ENCODE measurements around the gene UGT3A2.

The UGT3A2 gene, protein sequence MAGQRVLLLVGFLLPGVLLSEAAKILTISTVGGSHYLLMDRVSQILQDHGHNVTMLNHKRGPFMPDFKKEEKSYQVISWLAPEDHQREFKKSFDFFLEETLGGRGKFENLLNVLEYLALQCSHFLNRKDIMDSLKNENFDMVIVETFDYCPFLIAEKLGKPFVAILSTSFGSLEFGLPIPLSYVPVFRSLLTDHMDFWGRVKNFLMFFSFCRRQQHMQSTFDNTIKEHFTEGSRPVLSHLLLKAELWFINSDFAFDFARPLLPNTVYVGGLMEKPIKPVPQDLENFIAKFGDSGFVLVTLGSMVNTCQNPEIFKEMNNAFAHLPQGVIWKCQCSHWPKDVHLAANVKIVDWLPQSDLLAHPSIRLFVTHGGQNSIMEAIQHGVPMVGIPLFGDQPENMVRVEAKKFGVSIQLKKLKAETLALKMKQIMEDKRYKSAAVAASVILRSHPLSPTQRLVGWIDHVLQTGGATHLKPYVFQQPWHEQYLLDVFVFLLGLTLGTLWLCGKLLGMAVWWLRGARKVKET

DNA sequence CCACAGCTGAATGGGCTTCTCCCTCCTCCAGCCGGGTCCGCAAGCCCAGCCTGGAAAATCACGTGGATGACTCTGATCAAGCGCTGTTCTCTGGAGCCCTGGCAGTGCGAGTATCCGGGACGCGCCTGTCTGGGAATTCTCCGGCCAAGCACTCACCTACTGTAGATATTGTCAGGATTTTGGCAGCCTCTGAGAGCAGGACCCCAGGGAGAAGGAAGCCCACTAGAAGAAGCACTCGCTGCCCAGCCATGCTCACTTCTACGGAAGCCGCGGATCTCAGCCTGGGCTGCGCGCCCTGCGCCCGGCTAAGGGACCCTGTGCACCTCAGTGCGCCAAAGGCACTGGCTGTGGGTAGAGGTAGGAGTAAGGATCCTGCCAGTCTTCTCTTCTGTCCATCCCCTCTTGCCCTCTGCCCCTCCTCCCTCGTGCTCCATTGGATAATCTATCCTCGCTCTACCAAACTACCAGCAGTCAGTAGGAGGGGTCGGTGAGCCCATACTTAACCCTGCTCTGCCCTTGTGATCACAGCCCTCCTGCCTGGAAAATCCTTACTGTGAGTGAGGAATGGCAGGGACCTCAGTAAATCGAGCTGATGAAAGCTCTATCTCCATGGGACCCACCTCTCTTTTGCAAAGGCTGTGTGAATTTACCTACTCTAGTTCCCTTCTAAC, at the start of gene UGT3A2:
Gene UGT3A2, minus strand, starts transcription at position 343 of the 671 bp plus-strand sequence. Its CDS starts 93 bp downstream, at position 250.
- no peak for DNase-seq (ENCODE audit: low read depth in 2 of 2)

DNA sequence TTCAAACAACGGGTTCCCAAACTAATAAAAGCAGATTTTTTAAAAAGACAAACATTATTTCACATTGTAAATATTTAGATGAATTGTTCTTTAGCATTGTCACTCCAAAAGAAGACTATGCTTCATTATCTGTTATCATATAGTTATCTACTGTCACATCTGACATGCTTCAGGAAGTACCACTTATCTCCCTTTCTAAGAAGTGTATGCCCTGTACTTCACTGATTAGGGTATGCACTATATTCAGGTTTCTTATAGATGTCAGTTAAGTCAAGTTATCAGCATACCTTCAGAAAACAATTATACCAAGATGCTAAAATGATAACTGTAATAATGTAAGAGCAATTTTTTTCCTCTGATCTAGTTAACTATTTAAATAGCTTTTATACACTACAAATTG, 44.6 kb upstream of the UGT3A2 start:
- no peak for DNase-seq (ENCODE audit: low read depth in 2 of 2)

DNA sequence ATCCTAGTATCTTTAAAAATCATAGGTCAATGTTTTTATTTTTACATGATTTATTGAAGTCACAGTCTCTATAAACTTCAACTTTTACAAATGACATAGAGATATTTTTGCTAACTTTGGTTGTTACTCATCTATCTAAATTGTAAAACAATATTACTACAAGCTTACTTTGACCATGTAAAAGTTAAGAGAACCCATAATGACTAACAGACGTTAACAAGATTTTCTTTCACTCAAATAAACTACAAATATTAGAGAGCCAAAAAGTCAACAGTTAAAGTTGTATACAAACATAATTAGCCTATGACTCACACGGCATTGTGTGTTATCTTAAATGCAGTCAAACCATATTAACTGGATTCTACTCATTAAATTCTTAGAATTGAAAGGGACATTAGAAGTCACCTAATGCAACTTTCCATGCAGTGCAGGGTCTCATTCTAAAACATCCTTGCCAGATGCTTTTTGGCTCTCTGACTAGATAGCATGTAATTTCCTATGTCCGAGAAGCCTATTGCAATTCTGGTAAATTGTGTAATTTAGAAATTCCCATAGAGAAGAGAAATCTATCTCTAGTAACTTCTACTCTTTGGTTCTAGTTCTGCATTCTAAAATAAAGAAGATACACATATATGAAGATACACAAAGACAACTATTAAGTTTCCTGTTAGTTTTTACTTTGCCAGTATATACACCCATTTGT, 42.2 kb upstream of the UGT3A2 start:
- no peak for DNase-seq (ENCODE audit: low read depth in 2 of 2)

DNA sequence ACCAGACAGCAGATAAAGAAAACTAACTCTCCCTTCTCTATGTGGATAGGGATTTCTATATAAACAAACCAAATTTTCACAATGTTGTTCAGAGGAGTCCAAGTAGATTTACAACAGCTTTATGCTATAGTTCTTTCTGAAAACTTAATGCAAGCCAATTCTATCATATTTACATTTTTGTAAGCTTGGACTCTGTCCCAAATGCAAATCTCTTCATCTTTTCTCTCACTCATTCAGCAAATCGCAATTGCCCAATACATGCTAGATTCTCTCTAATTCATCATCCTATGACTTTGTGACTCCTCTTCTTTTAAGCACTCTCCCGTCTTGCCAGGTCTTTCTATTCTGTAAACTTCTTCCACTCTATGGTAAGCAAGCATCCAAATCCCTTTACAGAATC, 39.1 kb upstream of the UGT3A2 start:
- DNase-seq (ENCODE audit: low read depth in 2 of 2) = no peak

DNA sequence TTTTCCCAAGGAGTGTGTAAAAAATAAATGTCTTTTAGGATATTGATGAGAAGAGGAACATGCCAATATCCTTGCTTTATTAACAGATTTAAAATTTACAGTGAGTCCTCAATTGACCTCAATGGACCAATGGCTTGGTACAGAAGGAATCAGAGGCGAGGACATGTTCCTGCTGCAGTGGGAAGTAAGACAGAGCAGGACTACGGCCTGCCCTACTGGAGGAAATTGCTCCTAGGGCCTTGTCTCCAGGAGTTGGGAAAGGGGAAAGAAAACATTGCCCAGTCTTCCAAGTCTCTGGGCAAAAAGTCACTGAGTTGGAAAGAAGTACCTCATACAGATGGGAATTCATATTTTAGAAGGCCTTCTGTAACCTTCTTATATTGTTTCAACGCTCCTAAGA, 33.1 kb upstream of the UGT3A2 start:
- DNase-seq (ENCODE audit: low read depth in 2 of 2) = no peak

DNA sequence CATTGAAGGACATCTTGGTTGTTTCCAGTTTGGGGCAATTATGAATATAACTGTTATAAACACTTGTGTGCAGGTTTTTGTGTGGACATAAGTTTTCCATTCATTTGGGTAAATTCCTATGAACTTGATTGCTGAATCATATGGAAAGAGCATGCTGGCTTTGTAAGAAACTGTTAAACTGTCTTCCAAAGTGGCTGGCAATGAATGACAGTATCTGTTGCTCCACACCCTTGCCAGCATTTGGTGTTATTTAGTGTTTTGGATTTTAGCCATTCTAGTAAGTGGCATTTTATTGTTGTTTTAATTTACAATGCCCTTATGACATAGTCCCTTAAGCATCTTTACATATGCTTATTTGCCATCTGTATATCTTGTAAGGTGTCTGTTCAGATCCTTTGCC, 29.8 kb upstream of the UGT3A2 start:
- DNase-seq (ENCODE audit: low read depth in 2 of 2) = no peak

DNA sequence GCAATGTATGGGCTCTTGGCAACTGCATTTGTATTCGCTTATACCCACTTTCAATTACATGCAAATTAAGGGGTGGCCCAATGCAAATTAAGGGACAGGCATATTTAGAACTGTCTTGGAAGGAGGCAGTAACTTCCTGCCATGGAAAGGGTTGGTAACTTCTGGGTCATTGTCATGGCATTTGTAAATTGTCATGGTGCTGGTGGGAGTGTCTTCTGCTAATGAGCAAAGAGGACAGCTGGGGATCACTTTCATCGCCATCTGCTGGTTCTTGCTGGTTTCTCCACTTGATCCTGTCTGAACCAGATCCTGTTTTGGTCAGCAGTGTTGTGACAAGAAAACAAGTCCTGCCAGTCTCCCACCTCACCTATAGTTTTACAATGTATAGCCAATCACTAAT, 23.3 kb upstream of the UGT3A2 start:
- DNase-seq (ENCODE audit: low read depth in 2 of 2) = no peak

DNA sequence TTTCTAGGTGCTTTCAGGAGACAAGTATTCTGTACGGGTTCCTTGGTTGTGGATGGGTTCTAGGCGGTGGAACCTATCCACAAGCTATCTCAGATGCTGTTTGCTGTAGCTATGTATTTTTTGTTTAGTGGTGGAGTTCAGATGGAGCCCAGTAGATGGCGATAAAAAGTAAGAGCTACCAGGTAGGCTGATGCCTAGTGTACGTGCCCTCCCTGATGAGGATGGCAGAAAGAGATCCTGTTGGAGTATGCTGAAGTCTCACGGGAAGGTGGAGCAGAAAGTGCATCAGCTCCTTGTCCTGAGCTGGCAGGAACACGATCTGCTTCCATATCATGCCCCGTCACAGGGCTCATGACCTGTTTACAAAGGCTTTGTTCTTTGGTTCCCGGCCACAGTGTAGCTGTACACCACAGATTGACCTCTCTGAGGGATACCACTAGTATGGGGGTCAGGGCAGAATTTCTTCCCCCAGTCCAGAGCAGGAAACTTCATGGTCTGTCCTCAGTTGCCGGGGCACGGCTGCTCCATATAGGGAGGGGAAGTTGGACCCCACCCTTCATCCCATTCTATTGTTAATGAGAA, 12.6 kb upstream of the UGT3A2 start:
- no peak for DNase-seq (ENCODE audit: low read depth in 2 of 2)

DNA sequence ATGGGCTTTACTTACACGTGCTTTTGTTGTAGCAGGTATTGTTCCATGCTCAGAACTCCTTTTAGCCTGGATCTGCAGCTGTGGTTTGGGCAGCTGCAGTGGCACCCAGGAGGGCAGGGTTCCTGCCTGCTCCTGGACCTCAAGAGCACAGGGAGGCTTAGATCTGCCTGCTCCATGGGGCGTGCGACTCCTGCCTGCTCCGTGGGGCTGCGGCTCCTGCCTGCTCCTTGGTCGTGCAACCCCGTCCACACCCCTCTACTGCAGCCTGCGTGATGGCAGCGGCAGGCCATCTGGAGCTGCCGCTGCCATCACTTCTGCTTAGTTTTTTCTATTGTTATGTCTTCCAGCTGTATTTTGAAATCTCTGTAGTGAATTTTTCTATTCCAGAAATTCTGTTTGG, 11.7 kb upstream of the UGT3A2 start:
- DNase-seq (ENCODE audit: low read depth in 2 of 2) = no peak

DNA sequence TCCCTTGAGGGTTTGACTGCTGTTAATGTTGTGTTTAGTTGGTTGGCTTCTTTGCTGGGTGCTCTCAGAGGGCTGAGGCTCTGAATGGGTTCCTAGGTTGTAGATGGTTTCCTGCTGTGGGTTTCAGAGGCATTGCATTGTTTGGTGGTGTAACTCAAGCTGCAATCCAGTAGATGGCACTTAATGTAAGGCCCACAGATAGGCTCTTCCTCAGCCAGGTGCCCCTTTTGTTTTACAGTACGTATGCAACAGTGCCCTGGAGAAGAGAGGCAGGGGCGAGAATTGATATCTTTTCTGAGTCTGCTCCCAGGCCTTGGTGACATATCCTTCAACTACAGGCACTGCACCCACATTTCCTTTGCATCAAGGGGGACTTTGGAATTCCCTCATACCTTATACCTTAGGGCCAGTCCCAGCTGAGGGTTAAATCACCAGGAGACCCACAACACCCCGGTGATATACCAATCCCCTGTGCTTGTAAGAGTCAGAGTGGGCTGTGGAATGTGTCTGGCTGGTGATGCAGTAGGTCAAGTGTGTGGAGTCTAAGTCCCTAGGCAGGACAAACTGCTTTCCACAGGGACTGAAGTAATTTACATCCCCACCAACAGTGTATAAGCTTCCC, 7.0 kb upstream of the UGT3A2 start:
- no peak for DNase-seq (ENCODE audit: low read depth in 2 of 2)

DNA sequence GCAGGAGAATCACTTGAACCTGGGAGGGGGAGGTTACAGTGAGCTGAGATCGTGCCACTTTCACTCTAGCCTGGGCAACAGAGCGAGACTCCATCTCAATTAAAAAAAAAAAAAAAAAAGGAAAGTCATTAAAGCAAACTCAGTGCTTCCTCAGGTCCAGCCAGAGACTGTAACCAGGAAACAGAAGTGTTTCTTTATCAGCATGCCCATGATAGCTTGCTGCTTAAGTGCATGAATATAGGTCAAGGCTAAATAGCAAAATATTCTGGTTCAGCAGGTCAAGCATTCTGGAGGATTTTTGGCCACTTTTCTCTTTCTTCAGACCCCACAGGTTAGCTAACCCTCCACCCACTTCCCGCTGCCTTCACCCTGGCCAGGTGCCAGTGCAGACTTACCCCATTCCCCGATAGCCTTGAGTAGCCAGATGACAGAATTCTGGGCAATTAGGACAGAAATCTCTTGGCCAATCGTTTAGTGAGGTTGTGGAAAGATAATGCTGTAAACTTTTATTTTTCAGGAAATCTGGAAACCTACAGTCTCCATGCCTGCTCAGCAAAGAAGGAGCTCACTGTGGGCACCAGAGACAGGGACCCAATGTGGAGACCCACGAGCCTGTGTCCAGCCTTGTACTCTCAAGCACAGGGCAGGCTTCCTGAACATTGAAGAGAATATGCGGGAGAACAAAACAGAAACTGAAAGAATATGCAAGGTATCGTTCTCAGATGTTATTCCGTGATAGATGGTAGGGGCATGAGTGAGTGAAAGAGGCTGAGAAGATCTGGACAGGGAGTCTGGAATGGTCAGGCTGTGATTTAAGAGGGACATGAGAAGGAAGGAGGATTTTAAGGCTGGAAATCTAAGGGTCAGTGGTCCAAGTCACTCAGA, 4.2 kb upstream of the UGT3A2 start:
- no peak for DNase-seq (ENCODE audit: low read depth in 2 of 2)

DNA sequence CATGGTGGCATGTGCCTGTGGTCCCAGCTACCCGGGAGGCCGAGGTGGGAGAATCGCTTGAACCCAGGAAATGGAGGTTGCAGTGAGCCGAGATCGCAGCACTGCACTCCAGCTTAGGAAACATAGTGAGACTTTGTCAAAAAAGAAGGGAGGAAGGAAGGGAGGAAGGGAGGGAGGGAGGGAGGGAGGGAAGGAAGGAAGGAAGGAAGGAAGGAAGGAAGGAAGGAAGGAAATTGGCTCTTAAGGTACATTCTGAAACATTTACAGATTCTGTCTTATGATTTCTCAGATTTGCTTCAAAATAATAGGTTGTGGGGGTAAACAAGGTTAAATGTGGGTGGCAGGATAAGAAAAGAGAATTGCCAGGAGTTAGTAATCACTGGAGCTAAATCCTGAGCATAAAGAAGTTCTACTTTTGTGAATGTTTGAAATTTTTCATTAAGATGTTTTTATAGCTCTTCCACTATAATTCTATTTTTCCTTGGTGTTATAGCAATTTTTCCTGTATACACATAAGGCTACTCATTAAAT, 2.1 kb upstream of the UGT3A2 start:
- DNase-seq (ENCODE audit: low read depth in 2 of 2) = no peak

DNA sequence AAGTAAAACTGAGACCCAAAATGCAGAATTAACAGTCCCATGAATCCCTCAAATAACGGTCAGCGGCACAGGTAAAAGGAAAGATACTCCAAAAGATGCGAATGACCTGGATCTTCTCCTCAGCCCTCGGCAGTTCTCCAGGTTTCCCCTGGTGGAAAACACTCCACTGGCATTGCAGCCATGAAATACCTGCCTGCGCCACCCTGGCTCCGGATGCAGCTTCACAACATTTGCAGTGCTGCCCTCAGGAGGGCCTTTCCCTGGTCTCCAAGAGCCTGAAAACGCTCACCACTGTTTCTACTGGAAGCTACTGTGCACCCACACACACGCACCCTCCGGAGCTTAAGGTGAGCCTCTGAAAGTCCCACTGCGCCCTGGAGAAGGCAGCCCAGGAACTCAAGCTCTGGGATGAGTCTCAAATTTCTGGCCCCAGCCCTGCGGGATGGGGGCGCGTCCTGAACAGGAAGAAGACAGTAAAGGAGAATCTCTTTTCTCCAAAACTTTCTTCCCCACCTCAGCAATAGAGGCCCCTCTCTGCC, 612 bp downstream of the UGT3A2 start:
- DNase-seq (ENCODE audit: low read depth in 2 of 2) = no peak

DNA sequence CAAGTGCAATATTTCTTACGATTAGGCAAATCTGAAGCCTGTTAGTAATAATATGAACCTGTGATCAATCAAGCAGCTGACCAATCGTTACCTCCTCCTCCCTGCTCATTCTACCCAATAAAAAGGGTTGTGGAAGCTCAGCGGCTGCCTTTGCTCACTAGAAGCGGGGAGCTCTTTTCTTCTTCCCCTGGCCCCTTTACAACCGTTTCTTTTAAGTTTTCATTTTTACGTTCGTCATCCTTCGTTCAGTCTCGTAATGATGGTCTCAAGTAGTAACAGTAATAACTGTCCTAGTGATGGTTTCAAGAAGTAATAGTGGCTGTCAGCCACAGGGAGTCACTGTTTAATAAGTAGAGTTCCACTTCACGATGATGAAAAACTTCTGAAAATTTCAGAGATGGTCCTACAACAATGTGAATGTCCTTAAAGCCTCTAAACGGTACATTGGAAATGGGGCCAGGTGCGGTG, 6.2 kb downstream of the UGT3A2 start:
- no peak for DNase-seq (ENCODE audit: low read depth in 2 of 2)

DNA sequence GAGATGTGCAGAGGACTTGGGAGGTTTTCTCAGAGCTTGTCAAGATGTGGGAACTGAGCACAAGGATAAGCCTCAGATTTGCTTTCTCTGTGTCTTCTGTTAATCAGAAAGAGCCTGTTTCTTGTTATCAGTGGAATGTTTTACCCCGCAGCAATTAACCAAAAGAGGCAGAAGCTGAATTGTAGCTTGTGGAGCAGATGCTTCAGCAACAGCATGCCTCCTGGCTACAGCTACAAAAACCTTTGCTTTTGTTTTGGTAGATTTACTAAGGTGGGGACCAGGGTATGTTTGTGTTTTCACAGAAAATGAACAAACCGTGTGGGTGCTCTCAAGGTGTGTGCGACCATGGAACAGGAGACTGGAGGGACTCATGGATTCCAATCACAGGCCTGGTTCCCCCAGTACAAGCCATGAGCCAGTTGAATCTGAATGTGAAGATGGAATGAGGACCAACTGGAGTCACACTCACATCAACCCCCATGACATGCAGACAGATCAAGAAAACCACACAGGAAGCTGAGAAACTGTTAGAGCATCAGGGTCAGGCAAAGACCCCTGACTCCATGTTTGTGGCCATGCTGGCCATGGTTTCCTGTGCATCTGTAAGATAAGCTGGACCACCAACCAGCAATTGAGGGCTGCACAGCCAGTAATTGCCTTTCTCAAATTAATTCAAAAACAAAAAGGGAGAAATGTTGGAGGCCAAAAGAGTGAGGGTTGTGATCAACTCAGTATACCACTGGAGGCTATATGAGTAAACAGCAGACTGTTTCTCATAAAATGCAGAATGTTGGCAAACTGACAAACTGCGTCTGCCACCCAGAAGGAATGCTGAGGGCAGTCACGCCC, 6.9 kb downstream of the UGT3A2 start:
- DNase-seq (ENCODE audit: low read depth in 2 of 2) = no peak

DNA sequence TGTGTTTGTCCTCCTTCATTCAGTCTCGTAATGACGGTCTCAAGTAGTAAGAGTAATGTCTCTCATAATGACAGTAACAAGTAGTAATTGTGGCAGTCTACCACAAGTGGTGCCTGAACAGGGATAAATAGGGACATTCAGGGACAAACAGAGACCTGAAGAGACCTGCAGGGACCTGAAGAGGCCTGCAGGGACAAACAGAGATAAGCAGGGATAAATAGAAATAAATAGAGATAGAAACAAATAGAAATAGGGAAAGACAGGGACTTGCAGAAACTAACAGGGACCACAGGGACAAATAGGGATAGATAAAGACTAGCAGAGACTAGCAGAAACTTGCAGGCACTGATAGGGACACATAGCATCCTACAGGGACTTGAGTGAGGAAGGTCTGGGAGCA, 7.9 kb downstream of the UGT3A2 start:
- no peak for DNase-seq (ENCODE audit: low read depth in 2 of 2)

DNA sequence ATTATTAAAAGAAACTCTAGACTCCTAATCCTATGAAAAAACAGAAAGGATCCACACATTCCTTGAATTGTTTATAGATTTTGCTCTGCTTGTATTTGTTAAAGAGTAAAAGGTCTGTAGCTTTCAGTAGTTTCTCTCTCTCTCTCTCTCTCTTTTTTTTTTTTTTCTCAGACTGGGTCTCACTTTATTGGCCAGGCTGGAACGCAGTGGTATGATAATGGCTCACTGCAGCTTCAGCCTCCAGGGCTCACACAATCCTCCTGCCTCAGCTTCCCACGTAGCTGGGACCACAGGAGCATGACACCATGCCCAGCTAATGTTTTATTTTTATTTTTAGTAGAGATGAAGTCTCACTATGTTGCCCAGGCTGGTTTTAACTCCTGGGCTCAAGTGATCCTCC, 9.3 kb downstream of the UGT3A2 start:
- DNase-seq (ENCODE audit: low read depth in 2 of 2) = no peak

DNA sequence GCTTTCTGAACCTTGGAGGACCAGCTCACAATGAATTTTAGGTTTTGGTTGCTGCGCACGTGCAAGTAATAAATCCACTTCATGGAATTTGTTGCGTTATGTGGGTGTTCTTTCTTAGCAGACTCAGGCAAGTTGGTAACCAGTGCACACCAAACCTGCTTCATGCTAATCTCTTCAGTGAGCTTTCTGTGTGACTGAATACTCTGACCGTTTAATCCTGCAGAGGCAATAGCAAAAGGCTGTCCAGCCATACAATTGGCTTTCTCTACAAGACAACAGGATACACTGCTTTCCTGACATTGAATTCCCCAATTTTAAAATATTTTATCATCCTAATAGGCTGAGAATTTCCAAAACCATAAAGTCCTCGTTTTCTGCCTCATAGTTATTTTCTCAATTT, 10.3 kb downstream of the UGT3A2 start:
- no peak for DNase-seq (ENCODE audit: low read depth in 2 of 2)

DNA sequence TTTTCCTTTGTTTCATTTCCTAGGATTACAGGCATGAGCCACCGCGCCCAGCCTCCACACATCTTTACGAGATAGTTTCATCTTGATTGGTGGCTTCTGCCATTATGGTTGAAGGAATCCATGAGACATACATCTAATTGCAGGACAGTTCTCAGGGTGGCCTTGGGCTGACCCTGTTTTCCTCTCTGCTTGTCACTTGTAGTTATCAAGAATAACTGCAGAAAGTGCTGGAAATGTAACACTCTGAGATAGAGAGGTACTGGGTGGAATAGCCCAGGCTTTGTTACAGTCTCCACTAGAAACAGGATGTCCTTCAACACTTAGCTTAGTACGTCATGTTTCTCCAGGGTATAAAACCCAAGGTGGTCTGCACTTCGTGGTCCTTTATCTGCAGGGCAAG, 10.7 kb downstream of the UGT3A2 start:
- no peak for DNase-seq (ENCODE audit: low read depth in 2 of 2)
